Endothelial cell of umbilical vein (primary cell): ENCODE results near the gene SPEF1.

Experiments
- CTCF ChIP-seq, 2 donors: IDR thresholded peaks; 1 replicate in 1 of 2; 2 replicates in 1 of 2; pipeline ENCODE4 v1.5.1; 2011; ENCODE audit warnings: low read length in 2 of 2, mild to moderate bottlenecking in 2 of 2, moderate library complexity in 2 of 2, control low read depth in 1 of 2, inconsistent platforms in 1 of 2, low read depth in 1 of 2; ENCODE audit not compliant: insufficient read depth in 1 of 2; ENCODE audit errors: extremely low read depth in 1 of 2
- EZH2 ChIP-seq: IDR thresholded peaks from 2 replicates; pipeline ENCODE4 v1.6.1; 2012; ENCODE audit warnings: borderline replicate concordance, low read depth, mild to moderate bottlenecking, moderate library complexity, low read length, inconsistent platforms; ENCODE audit not compliant: severe bottlenecking
- GATA2 ChIP-seq: IDR thresholded peaks from 2 replicates; pipeline ENCODE4 v1.7.0; 2011; ENCODE audit warnings: low read depth, mild to moderate bottlenecking, moderate library complexity, mixed read lengths, low read length; ENCODE audit not compliant: insufficient read length, insufficient read depth
- MYC ChIP-seq: IDR thresholded peaks from one replicate; pipeline ENCODE4 v1.6.1; 2011; ENCODE audit warnings: mild to moderate bottlenecking, low read depth, low read length
- POLR2A ChIP-seq: IDR thresholded peaks from 2 replicates; pipeline ENCODE4 v1.6.1; 2012; ENCODE audit warnings: low read depth, mild to moderate bottlenecking, control low read depth, low read length
- POLR2AphosphoS5 ChIP-seq: IDR thresholded peaks from 2 replicates; pipeline ENCODE4 v1.6.1; 2012; ENCODE audit warnings: low read depth, mild to moderate bottlenecking, control low read depth, low read length, moderate library complexity; ENCODE audit not compliant: insufficient read depth
- TF ChIP-seq, protein P1 (sequence below): IDR thresholded peaks from 2 replicates; pipeline ENCODE4 v1.6.1; 2011; ENCODE audit not compliant: insufficient read depth, insufficient read length

DNA sequence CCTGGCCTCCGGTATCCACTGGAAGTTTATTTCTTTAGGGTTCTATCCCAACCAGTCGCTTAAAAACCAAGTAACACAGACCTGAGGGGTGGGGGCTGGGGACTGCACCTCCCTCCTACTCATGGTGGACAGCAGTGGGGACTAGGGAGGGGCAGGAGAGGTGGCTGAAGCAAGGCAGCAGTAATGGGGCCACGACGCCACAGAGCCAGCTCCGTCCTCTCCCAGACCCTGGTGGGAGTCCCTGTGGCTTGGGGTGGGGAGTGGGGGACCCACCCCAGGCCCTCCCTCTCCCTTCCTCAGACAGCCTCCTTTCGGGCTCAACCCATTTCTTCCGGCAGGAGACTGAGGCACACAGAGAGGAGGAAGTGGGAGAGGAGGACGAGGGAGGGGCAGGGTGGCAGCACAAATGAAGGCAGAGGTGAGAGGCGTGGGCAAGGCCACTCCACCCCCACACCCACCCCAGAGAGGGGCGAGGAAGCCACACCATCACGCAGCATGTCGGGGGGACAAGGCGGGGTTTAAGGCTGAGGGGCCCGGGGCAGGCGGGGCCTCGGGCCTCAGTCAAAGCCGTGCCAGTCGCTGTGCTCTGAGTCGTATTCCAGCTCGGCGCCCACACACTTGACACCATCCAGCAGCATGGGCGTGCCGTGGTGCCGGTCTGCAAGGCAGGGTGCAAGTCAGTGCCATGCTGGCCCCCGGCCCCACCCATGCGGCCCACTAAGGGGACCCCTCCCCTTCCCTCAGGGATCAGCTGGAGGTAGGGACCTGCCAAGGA is 27.6 kb downstream of the SPEF1 start:
- no peak for TF ChIP-seq CTCF (IDR thresholded peaks at IDR 0.05; ENCODE audit: extremely low read depth in 1 of 2, insufficient read depth in 1 of 2, low read depth in 1 of 2, low read length in 2 of 2)
- no peak for TF ChIP-seq EZH2
- no peak for TF ChIP-seq MYC
- TF ChIP-seq POLR2AphosphoS5, result no peak
- no peak for TF ChIP-seq POLR2A
- TF ChIP-seq, protein P1, sequence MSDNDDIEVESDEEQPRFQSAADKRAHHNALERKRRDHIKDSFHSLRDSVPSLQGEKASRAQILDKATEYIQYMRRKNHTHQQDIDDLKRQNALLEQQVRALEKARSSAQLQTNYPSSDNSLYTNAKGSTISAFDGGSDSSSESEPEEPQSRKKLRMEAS, result no peak
- TF ChIP-seq GATA2, result no peak
